A549 treated with GW870086 at 1 μM for 4 hours (cell line): ENCODE measurements around the gene OR6C4. TPM values are rescaled to one million over a fixed set of nuclear protein-coding genes. Genes with fewer than 3 reads are reported as not detected.

ENCODE experiments used
- total RNA-seq: library from RNA; stranded (reverse); fragments of 200-300 nt; extraction: Qiagen RNA extraction; gene quantifications from 5 replicates; pipeline ENCODE4 v1.2.3, GENCODE V29; 2022; ENCODE audit warnings: low read depth

The OR6C4 gene
- total RNA-seq = not detected in 5 replicates

GRCh38 chr12:55549302-55549701, at the start of gene OR6C4:
TSS of gene OR6C4 (plus strand) at chr12:55549602. CDS start at chr12:55551227, 1,625 bp downstream.

GRCh38 chr12:55572168-55572567, 22.8 kb downstream of the OR6C4 start, which contains the start of gene OR2AP1:
TSS of gene OR2AP1 (plus strand) at chr12:55572468. CDS start at chr12:55574415, 1,947 bp downstream.

Other genes with a start within 250 kb of the OR6C4 start
- gene OR6C1, start 235.3 kb upstream of the OR6C4 start, total RNA-seq = not detected in 5 replicates
- gene OR6C3, start 218.9 kb upstream of the OR6C4 start, total RNA-seq = not detected in 5 replicates
- not detected in 5 replicates for gene OR6C75, start 186.6 kb upstream of the OR6C4 start, total RNA-seq
- not detected in 5 replicates for gene OR6C65, start 149.1 kb upstream of the OR6C4 start, total RNA-seq
- not detected in 5 replicates for gene OR6C76, start 123.3 kb upstream of the OR6C4 start, total RNA-seq
- not detected in 5 replicates for gene OR6C2, start 105.5 kb upstream of the OR6C4 start, total RNA-seq
- gene OR6C70, start 79.5 kb upstream of the OR6C4 start, total RNA-seq = not detected in 5 replicates
- gene OR6C68, start 57.2 kb upstream of the OR6C4 start, total RNA-seq = not detected in 5 replicates
- gene OR2AP1, start 22.9 kb downstream of the OR6C4 start, total RNA-seq = not detected in 5 replicates
- gene OR10P1, start 87.3 kb downstream of the OR6C4 start, total RNA-seq = not detected in 5 replicates
- gene ITGA7, start 158.3 kb downstream of the OR6C4 start, total RNA-seq = 0.90 to 1.6 TPM (median 1.1 TPM) in 5 replicates
- 132 to 153 TPM (median 149 TPM) in 5 replicates for gene BLOC1S1, start 166.4 kb downstream of the OR6C4 start, total RNA-seq
- 1.3 to 2.5 TPM (median 2.4 TPM) in 5 replicates for gene RDH5, start 170.8 kb downstream of the OR6C4 start, total RNA-seq
- gene CD63, start 179.4 kb downstream of the OR6C4 start, total RNA-seq = 622 to 709 TPM (median 693 TPM) in 5 replicates
- 2.6 to 4.8 TPM (median 4.0 TPM) in 5 replicates for gene GDF11, start 193.5 kb downstream of the OR6C4 start, total RNA-seq